Heart left ventricle (tissue), 13 donors: Measurements from ENCODE around the gene MPO.

ENCODE experiments used
- POLR2A ChIP-seq, 2 donors: fragments of 450-650 bp; IDR thresholded peaks; one replicate each; pipeline ENCODE4 v1.6.1; 2017; ENCODE audit warnings: antibody characterized with exemption in 2 of 2, mild to moderate bottlenecking in 2 of 2, moderate library complexity in 2 of 2
- TF ChIP-seq, protein P1 (sequence below), 12 donors: fragments of 200-600 bp; sonication (generic) in 4 of 12; IDR thresholded peaks; one replicate each; pipeline versions ENCODE4 v1.5.0 to v1.8.0; 2018 to 2022; ENCODE audit warnings: antibody characterized with exemption in 12 of 12, mild to moderate bottlenecking in 5 of 12
- donor health status: ischemic (EF 13 %, LVEDD 7.1; RV severe dilation, severe dysfunction).
- donor health status: DM: no; HTN: yes; CAD: no.
- donor health status: DM: no; HTN: no; CAD: no.
- donor health status: ischemic (EF 25% LVEDD 6.9; RV normal size, moderate dysfunction).
- donor health status: ischemic (EF 25% LVEDD 5.7; RV mildly dilated, moderate dysfunction).
- donor health status: ischemic (EF 35%, LVEDD 5.7; RV mildly dilated, moderate dysfunction).
- donor health status: nonischemic (EF 11% LVEDD 7.7; RV severe dilation, severe dysfunction).
- donor health status: DM: yes; HTN: yes; CAD: no.
- donor health status: PGD.
- donor health status: ischemic (EF 29% LVEDD 5.4; RV normal size, mild dysfunction).
- donor health status: nonischemic (EF 23%, LVEDD 6.1; RV moderate dilation, normal function).

DNA sequence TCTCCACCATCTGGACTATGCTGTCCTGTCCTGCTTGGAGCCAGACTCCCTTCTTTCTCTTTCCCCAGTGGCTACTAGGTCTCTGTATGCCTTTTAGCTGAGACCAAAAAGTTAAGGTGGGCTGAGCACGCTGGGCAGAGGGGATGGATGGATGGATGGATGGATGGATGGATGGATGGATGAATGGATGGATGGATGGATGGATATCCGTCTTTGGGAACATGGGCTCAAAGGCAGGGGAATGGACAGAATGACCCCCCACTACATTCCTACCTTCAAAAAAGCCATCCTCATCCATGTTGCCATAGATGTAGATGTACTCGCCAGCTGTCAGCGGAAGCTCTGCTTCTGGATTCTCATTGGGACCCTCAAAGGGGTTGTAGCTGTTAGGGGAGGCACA, 35.0 kb upstream of the MPO start:
- TF ChIP-seq, protein P1, sequence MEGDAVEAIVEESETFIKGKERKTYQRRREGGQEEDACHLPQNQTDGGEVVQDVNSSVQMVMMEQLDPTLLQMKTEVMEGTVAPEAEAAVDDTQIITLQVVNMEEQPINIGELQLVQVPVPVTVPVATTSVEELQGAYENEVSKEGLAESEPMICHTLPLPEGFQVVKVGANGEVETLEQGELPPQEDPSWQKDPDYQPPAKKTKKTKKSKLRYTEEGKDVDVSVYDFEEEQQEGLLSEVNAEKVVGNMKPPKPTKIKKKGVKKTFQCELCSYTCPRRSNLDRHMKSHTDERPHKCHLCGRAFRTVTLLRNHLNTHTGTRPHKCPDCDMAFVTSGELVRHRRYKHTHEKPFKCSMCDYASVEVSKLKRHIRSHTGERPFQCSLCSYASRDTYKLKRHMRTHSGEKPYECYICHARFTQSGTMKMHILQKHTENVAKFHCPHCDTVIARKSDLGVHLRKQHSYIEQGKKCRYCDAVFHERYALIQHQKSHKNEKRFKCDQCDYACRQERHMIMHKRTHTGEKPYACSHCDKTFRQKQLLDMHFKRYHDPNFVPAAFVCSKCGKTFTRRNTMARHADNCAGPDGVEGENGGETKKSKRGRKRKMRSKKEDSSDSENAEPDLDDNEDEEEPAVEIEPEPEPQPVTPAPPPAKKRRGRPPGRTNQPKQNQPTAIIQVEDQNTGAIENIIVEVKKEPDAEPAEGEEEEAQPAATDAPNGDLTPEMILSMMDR (IDR thresholded peaks at IDR 0.05) = no peak
- TF ChIP-seq POLR2A (IDR thresholded peaks at IDR 0.05) = no peak
